NCI-H2029 treated with DMSO at 0.1 percent for 48 hours (cell line): ENCODE data around the gene VCP.

Experiments used
- DNase-seq: peaks from one replicate; lab custom pipeline; 2025; lab: John Stamatoyannopoulos, UW

The VCP gene

GRCh38 chr9:35014517-35014916 lies 57.9 kb downstream of the VCP start:
- no peak for DNase-seq

- no peak for DNase-seq
These were observed 62.0 kb downstream of the VCP start for GRCh38 chr9:35010351-35010958.
